Raji (cell line): ENCODE measurements around the gene KATNAL1.
A peak's percentile ranks its signal among the peaks of the same experiment; 100 is the strongest.

Experiments
- POLR2A ChIP-seq: IDR thresholded peaks from 2 replicates; pipeline ENCODE4 v1.6.1; 2011; ENCODE audit warnings: low read depth, low read length, control low read depth; ENCODE audit not compliant: insufficient read depth

The KATNAL1 gene

GRCh38 chr13:30314069-30314468, 6.7 kb upstream of the KATNAL1 start:
- no peak for TF ChIP-seq POLR2A

DNA sequence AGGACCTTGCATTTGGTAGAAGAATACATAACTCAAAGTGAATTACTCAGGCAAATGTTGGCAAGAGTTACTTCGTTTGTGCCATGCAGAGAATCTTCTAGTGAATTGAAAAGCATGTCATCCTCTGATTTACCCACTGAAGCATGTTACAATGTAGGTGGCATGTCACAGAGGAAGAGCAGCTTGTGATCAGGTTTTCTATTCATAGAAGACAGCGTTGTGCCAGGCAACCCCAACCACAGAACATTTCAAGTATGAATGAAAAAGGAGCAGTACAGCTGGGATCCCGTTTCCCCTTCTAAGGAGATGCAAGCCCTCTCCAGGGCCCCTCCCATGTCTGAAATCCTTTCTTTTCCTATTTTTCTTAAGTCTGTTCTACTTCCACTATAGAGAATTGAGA, 6.0 kb upstream of the KATNAL1 start:
- no peak for TF ChIP-seq POLR2A

- TF ChIP-seq POLR2A: no peak
Measured at GRCh38 chr13:30312904-30313303, 5.6 kb upstream of the KATNAL1 start.

DNA sequence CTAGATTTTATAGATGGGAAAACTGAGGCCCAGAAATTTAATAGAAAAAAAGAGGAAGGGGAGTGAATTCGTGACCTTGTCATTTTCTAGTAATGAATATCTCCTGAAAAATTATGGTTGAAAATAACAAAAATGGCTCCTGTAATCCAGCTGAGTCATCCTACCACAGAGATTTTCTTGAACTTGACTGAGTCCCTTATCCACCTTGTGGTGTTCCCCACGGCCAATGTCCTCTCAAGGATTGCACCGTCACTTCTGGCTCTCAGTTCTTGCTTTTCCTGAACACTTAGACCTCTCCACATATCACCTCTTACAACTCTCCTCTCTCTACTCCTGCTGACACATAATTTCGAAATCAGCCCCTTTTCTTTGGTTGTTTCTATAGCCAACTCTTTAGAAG, 1.2 kb upstream of the KATNAL1 start:
- TF ChIP-seq POLR2A: no peak

- no peak for TF ChIP-seq POLR2A
Measured at GRCh38 chr13:30307971-30308290, 580 bp upstream of the KATNAL1 start.

DNA sequence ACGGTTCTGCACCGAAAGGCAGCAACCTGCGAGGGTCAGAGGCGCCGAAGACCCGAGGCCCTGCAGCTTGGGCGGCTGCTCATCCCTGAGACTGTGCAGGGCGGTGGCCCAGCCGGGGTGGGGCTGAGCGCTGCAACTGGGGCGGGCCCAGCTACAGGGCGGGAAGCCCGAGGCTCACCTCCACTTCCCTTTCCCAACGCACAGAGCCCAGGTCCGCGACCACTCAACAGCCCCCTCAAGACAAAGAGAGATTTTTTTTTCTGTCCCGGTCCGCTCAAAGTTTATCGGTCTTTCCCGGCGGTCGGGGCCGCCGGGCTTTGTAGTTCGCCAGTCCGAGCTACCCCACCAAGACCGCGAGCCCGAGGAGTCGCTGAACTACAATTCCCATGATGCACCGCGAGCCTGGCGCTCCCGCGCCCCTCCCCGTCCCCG, 573 bp downstream of the KATNAL1 start:
- peak; percentile 83 for TF ChIP-seq POLR2A

DNA sequence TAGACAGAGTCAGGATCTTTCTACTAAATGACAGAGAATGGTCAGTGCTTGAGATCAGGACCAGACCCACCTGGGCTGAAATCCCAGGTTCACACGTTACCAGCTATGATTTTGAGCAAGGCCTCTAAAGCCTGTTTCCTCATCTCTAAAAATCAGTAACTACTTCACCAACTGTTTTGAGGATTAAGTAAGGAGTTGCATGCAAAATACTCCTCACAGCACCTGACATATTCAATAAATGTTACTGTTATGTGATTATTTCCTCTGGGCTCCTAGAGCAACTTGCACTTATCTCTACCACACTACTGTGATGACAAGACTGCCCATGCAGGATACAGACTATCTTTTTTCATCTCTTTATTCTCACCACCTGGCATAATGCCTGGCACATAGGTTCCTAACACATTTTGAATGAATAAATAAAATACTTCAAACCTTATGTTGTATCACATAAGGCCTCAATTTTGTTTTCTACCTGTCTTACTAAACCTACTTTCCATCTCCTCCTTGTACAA, 1.8 kb downstream of the KATNAL1 start:
- TF ChIP-seq POLR2A: 0 out of 2 replicates have a peak, but pooled peaks have one; percentile 33

DNA sequence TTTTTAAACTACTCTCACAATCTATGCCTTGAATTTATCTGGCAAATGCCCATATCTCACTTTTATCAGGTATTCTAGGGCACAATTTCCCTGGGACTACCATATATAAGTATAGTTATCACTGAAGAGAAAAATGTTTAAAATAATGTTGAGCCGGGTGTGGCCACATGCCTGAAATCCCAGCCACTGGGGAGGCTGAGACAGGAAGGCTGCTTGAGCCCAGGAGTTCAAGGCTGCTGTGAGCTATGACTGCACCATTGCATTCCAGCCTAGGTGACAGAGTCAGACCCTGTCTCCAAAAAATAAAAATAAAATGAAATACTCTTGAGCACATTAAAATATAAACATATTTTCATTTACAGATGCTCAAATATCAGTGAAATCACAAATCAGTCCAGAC, 4.1 kb downstream of the KATNAL1 start:
- TF ChIP-seq POLR2A: no peak

DNA sequence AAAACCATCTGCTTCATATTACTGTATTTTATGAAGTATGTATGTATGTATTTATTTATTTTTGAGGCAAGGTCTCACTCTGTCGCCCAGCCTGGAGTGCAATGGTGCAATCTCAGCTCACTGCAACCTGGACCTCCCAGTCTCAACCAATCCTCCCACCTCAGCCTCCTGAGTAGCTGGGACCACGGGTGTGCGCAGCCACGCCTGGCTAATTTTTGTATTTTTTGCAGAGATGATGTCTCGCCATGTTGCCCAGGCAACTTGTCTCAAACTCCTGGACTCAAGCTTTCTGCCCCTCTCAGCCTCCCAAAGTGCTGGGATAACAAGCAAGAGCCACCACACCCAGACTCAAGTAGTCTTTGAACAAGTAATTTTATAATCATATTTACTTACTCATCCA, 5.5 kb downstream of the KATNAL1 start:
- TF ChIP-seq POLR2A: no peak

DNA sequence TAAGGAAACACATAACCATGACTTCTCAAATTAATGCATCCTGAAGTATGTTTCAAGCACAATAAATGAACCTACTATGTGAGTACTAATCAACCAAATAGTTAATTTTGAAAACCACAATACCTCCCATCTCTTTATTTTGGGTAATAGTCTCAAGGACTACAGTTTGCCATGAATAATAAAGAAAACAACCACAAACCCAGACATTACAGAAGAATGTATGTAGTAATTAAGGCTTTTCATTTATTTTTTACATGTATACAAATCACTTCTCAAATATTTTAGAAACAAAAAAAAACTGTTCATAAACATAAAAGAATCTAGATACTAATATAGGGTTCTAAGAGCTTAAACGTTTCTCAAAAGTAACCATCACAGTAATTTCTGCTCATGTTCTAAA, 6.8 kb downstream of the KATNAL1 start:
- TF ChIP-seq POLR2A: no peak

GRCh38 chr13:30299786-30300185, 7.6 kb downstream of the KATNAL1 start:
- TF ChIP-seq POLR2A: no peak

DNA sequence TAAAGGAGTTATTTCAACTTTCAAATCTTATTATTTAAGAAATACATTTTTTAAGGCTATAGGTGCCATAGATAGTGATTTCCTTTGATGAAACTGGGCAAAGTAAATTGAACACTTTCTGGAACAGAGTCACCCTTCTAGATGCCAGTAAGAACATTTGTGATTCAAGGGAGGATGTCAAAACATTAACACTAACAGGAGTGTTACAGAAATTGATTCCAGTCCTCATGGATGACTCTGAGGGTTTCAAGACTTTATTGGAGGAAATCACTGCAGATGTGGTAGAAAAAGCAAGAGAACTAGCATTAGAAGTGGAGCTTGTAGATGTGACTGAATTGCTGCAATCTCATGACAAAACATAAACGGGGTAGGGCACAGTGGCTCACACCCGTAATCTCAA, 12.2 kb downstream of the KATNAL1 start:
- TF ChIP-seq POLR2A: no peak

DNA sequence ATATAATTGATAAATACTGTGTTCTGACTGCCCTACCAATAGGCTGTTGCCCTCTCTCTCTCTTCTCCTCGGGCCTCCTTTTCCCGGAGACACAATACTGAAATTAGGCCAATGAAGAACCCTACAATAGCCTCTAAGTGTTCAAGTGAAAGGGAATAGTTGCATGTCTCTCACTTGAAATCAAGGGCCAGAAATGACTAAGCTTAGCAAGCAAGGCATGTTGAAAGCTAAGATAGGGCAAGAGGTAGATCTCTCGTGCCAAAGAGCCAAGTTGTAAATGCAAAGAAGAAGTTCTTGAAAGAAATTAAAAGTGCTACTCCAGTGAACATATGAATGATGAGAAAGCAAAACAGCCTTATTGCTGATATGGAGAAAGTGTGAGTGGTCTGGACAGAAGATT, 13.3 kb downstream of the KATNAL1 start:
- TF ChIP-seq POLR2A: no peak

DNA sequence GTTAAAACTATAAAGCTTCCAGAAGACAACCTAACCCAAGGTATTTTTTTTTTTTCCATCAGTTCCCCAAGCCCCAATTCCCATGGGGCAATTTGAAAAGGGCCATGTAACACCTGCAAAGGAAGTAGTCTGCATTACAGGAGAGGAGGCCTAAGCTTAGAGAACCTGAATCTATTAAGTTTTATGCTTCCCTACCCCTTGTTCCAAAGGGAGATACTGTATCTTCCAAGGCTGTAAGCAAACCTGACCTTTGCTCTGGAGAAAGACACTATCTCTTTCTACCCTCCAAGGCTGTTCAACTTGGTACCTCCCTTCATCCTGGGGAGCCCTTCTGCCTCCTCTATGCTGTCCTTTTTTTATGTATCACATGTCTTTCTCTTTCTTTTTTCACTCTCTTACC, 15.0 kb downstream of the KATNAL1 start:
- TF ChIP-seq POLR2A: no peak

GRCh38 chr13:30290812-30291436, 16.4 kb downstream of the KATNAL1 start:
- no peak for TF ChIP-seq POLR2A

GRCh38 chr13:30289533-30289932, 17.8 kb downstream of the KATNAL1 start:
- no peak for TF ChIP-seq POLR2A

DNA sequence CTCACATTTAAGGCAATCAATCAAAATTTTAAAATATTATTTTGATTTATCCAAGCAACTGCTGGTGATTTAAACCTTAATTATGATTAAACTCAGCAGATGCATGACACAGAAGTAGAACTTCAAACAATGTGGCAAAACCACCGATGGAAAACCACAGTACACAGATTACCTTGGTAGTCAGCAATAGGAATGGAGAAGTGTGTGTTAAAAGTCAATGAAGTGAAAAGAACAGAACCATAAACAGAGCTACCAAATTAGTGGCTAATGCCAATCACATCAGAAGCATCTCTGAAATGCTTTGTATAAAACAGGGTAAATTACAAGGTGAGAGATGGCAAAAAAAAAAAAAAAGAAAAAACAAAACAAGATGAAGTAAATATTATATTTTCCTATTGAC, 31.2 kb downstream of the KATNAL1 start:
- TF ChIP-seq POLR2A: no peak
